ENCODE results near the gene DDA1.
"Not testable (repeated sequence)": the region's sequence is repeated elsewhere in the genome, so short reads cannot be mapped to it uniquely, and the experiment has no call there.

DDA1 gene

DNA sequence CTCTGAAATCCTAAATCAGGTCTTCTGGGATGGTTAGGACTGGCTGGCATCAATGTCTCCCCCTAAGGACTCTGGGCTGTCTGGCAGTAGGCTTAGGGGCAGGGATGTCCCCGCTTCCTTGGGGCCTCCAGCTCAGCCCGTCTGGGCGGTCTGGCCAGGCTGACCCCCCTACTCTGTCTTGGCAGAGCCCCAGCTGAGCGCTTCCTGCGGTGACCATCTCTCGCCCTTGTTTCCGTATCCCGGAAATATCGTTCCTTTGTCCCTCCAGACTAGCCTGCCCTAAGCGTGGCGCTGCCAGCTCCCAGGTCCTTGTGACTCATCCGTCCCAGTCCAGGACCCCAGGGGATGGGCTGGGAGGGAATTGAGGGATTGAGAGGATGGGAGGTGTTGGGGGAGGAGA is 39.3 kb downstream of the DDA1 start:
- no peak for DNase-seq

DNA sequence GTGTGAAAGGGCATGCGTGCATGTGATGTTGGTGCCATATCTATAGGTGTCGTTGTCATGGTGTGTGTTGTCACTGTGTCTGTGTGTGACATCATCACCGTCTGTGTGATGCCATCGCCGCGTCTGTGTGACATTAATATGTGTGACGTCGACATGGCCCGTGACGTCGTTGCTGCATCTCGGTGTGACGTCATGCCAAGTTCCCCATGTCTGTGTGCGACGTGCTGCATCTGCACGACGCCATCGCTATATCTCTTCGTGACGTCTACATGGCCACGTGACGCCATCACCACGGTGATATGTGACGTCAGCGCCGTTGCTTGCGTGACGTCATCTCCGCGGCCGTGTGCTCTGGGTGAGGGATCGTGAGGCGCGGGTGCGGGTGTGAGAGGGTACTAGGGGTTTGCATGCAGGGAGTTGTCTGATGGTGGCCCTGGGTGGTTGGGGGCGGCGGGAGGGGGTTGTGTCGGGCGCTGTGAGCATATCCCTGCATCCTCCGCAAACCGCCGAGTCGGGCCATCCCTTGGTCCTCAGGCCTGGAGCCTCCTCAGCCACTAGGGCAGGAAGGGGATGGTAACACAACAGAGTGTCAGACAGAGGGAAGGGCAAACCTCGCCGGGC is 42.6 kb downstream of the DDA1 start:
- DNase-seq, result no peak

DNA sequence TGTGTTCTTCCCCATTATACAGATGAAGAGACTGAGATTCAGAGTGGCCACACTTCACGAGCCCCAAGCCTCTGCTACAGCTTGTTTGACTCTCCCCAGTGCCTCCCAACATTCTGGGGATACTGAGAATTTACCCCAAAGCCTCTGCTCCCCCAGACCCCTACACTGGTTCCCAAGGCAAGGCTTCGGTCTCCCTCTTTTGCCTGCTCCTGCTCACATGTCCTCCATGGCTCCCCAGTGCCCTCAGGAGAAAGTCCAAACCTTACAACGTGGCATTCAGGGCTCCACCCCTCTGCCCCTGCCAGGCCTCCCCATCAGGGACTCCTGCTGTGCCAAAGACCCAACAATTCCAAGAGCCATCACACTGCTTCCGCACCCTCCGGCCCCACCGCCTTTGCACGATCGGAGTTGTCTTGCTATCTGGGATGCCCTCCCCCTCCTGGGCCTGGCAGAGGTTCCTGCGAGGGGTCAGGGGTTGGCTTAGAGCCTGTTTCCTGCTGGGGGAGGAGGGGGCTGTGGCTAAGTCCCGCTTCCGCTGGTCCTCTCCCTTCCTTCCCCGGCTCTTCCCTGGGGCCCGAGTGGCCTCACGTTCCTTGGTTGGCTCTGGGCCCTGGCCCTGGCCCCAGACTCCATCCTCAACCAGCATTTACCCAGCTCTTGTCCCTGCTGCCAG is 43.4 kb downstream of the DDA1 start:
- DNase-seq, result no peak

DNA sequence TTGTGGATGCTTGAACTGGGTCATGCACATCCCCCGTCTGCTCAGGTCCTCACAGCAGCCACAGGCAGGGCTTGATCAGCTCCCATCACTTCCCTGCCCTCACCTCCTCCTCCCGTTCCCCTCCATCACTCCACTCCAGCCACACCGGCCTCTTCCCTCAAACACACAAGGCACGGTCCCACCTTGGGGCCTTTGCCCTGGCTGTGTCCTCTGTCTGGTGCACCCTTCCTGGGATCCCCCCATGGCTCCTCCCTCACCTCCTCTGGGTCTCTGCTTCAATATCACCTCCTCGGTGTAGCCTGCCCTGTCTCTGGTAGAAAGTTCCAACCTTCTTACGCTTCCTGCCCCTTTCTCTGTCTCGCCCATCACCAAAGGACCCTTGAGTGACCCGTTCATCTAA is 44.0 kb downstream of the DDA1 start:
- no peak for DNase-seq

DNA sequence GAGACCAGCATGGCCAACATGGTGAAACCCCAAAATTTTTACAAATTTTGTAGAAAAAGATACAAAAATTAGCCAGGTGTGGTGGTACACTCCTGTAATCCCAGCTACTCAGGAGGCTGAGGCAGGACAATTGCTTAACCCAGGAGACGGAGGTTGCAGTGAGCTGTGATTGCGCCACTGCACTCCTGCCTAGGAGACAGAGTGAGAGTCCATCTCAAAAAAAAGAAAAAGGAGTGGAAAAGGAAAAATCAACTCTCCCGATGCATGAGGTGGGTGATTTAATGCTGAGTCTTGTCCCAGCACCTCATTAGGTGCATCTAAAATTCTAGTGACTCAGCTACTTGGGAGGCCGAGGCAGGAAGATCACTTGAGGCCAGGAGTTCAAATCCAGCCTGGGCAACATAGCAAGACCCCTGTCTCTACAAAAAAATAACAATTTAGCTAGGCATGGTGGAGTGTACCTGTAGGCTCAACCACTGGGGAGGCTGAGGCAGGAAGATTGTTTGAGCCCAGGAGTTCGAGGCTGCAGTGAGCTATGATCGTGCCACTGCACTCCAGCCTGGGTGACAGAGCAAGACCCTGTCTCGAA is 47.8 kb downstream of the DDA1 start:
- DNase-seq, result no peak

DNA sequence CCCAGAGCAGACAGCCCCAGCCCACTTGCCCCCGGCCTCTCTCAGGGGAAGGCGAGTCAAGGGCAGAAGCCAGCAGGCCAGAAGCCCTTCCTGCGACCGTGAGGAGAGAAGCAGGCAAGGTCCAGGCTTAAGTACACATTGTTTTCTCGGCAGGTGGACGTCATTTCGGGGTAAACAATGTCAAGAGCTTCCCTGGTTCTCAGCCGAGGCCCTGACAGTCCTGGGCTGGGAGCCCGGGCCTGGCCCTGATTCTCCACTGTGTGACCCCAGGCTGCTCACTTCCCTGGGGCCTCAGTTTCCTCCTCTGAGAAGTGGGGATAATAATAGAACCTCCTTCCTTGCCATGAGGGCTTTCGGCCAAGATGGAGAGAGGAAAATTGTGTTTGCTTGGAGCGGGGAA is 48.4 kb downstream of the DDA1 start:
- DNase-seq, result no peak

DNA sequence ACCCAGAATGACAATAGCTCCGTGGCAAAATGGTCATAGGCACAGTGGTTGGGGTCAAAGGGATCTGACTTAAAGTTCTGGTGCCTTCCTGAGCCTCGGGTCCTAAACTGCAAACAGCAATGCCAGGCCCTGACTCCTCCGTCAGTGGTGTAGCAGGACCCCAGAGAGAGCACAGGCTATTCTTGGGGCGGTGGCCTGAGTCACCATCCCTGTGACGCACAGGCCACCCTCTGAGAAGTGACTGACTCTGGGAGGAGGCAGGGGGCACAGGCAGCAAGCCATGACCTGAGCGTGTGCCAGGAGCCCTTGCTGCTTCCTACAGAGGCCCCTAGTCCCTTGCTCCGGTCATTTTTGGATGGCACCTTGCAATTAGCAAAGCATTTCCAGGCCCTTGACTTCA is 49.0 kb downstream of the DDA1 start:
- DNase-seq, result no peak

DNA sequence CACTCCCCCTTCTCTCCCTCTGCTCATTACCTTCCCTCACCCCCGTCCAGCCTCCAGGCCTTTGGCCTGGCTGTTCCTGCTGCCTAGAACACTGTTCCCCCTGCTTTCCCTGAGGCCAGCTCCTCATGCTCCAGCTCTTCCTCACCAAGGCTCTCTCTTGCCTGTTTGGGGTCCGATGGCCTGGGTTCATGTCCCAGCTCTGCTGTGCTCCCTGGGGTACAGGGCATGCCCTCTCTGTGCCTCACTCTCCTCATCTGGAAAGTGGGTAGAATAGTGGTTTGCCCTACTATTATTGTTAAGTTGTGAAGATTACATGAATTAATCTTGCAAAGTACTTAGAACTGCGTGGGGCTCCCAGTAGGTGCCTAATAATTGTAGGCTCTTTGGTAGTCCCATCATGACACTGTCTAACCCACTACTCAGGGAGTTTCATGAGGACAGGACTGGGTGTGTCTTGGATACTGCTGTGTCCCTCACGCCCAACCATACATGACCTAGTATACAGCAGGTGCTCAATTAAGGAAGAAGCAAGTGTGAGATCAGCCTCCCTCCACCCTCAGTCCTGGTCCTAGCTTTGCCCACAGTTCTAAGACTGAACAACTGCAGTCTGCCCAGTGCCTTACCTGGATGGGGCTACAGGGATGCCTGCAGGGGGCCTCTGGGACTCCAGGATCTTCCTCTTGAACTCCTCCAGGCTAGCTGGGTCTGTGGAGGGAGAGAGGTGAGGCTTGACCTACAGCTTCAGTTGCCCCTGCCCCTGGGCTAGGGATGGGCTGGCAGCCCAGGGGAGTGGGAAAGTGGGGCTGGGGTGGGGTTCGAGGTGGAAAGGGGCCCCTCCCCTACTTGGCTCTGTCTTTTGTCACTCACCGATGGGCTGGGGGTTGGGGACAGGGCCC is 50.8 kb downstream of the DDA1 start:
- DNase-seq, result no peak

DNA sequence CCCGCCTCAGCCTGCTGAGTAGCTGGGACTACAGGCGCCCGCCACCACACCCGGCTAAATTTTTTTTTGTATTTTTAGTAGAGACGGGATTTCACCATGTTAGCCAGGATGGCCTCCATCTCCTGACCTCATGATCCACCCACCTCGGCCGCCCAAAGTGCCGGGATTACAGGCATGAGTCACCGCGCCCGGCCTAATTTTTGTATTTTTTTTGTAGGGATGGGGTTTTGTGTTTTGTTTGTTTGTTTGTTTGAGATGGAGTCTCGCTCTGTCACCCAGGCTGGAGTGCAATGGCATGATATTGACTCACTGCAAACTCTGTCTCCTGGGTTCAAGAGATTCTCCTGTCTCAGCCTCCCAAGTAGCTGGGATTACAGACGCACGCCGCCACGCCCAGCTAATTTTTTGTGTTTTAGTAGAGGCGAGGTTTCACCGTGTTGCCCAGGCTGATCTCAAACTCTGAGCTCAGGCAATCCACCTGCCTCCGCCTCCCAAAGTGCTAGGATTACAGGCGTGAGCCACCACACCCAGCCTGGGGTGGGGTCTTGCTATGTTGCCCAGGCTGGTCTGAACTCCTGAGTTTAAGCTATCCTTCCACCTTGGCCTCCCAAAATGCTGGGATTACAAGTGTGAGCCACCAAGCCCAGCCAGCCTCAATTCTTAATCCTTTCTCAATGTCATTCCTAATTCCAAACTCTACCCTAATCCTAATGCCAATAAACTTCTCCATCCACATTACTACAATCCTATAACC is 54.7 kb downstream of the DDA1 start:
- not testable (repeated sequence) for DNase-seq

DNA sequence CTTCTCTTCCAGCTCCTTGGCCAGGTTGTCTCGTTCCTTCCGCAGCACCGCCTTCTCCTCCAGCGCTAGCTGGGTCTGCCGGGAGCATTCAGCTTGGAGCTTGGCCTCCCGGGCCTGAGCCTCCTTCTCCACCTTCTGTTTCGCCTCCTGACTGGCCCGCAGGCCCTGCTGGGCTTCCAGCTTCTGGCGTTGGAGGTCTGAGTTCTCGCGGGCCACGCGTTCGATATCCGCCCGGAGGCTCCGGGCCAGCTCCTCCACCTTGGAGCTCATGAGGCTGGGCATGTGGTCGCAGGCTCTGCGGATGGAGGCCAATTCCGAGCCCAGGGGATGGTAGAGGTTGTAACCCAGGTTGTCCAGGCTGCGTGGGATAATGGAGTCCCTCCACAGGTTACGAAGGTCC is 56.0 kb downstream of the DDA1 start:
- no peak for DNase-seq

DNA sequence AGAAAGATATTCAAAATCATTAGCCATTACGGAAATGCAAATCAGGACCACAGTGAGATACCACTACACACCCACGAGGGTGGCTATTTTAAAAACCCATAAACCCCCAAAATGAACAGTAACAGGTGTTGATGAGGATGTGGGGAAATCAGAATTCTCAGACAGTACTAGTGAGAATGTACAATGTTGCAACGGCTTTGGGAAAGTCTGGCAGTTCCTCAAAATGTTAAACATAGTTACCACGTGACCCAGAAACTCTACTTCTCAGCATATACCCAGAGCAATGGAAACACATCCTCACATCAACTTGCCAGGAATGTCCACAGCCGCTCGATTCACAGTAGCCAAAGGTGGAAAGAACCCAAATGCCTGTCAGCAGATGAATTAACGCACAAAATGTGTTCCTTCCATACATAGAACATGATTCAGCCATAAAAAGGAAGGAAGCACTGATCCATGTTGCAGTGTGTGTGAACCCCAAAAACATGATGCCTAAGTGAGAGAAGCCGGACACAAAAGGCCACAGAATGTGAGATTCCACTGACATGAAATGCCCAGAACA is 60.7 kb downstream of the DDA1 start:
- DNase-seq, result no peak

Measured in activated T-cell treated with anti-CD3 and anti-CD28 coated beads, Interleukin-2, amount 50 U/mL, for 1 hour (primary cell).